ENCODE measurements around the gene TNNC1. TPM values are rescaled to one million over a fixed set of nuclear protein-coding genes. Genes with fewer than 3 reads are reported as not detected.

TNNC1 gene
- total and polyA plus RNA-seq, 10 donors: 0.74 to 5.8 (median 1.9) TPM

GRCh38 chr3:52473026-52473425 lies 19.2 kb upstream of the TNNC1 start:
- 83 to 90% (median 89%) methylated on average over 4 to 5 of the region's 5 CpGs for WGBS, 5 donors
- H3K9me3 ChIP-seq: no peaks in the 10 kb centered on the region
- no peak overlapping the region for H3K27ac ChIP-seq
- no peak overlapping the region for H3K4me3 ChIP-seq
- TF ChIP-seq CTCF (IDR thresholded peaks at IDR 0.05 in 8 of 11, conservative IDR thresholded peaks at IDR 0.05 in 3 of 11) (no peak), POLR2AphosphoS5 (IDR thresholded peaks at IDR 0.05) (no peak), POLR2A (IDR thresholded peaks at IDR 0.05) (no peak)
- no peaks in the 10 kb centered on the region for H3K27me3 ChIP-seq (replicated peaks in 1 of 7)
- H3K4me1 ChIP-seq: peaks cover 0 to 33% (median 8%) of the 10 kb centered on the region in 6 donors
- peaks cover 0 to 95% (median 72%) of the 10 kb centered on the region in 6 donors for H3K36me3 ChIP-seq
- intact Hi-C loops (cut with DNase I; ENCODE audit: low total_unique reads): no loop called here
- DNase-seq: no peak

GRCh38 chr3:52472239-52473000 lies 18.6 kb upstream of the TNNC1 start:
- intact Hi-C loops (cut with DNase I; ENCODE audit: low total_unique reads): no loop called here
- TF ChIP-seq CTCF (IDR thresholded peaks at IDR 0.05 in 8 of 11, conservative IDR thresholded peaks at IDR 0.05 in 3 of 11) (peak in 2 of 11 experiments; percentile 1 to 9), POLR2AphosphoS5 (IDR thresholded peaks at IDR 0.05) (no peak)
- no peak overlapping the region for H3K27ac ChIP-seq
- H3K9me3 ChIP-seq: no peaks in the 10 kb centered on the region
- peaks cover 0 to 35% (median 8%) of the 10 kb centered on the region in 6 donors for H3K4me1 ChIP-seq
- peaks cover 0 to 95% (median 66%) of the 10 kb centered on the region in 6 donors for H3K36me3 ChIP-seq
- no peak for DNase-seq
- no peak overlapping the region for H3K4me3 ChIP-seq
- 72 to 81% (median 77%) methylated on average over 14 of the region's 14 CpGs for WGBS, 5 donors
- no peaks in the 10 kb centered on the region for H3K27me3 ChIP-seq (replicated peaks in 1 of 7)

DNA sequence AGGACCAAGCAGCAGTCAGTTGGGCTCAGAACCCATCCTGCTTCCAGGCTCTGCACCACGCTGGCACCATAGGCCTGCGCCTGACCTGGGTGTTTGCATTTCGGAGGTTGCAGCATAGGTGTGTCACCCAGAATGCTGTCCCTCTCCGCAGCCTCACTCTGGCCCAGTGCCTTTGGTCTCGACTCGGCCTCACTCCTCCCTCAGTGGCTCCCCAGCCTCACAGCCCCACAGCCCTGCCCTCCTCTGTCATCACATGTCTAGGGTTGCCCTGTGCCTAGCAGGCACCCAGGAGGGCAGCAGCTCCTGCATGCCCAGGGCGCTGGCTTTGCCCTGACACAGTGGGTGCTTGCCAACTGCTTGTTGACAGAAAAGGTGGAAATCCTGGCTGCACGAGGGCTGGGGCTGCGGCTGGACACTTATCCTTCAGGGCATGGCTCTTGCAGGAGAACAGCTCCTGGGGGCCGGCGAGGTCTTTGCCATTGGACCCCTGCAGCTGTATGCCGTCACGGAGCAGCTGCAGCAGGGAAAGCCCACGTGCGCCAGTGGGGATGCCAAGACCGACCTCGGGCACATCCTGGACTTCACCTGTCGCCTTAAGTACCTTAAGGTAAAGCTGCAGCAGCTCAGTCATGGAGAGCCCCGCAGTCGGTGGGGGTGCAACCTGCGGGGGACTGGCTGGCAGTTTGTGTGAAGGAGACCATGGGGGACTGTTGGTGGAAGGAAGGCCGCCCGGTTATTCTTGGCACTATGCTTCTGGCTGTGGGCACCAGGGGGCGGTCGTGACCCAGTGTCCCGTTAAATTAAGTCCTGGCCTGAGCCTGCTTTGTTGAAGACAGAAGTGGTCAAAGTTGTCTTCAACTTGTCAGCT lies 17.8 kb upstream of the TNNC1 start:
- peak; percentile 85 for DNase-seq
- H3K36me3 ChIP-seq: peaks cover 0 to 92% (median 58%) of the 10 kb centered on the region in 6 donors
- H3K27ac ChIP-seq: no peak overlapping the region
- TF ChIP-seq POLR2A (IDR thresholded peaks at IDR 0.05): no peak
- TF ChIP-seq POLR2AphosphoS5 (IDR thresholded peaks at IDR 0.05): peak in 1 of 3 donors; percentile 49
- peak; percentile 28 to 83 (median 70) for TF ChIP-seq CTCF (IDR thresholded peaks at IDR 0.05 in 8 of 11, conservative IDR thresholded peaks at IDR 0.05 in 3 of 11)
- H3K4me1 ChIP-seq: peaks cover 0 to 37% (median 8%) of the 10 kb centered on the region in 6 donors
- 56 to 77% (median 65%) methylated on average over 14 to 26 of the region's 26 CpGs for WGBS, 5 donors
- H3K27me3 ChIP-seq (replicated peaks in 1 of 7): no peaks in the 10 kb centered on the region
- H3K4me3 ChIP-seq: no peak overlapping the region
- intact Hi-C loops (cut with DNase I; ENCODE audit: low total_unique reads): no loop called here
- no peaks in the 10 kb centered on the region for H3K9me3 ChIP-seq

DNA sequence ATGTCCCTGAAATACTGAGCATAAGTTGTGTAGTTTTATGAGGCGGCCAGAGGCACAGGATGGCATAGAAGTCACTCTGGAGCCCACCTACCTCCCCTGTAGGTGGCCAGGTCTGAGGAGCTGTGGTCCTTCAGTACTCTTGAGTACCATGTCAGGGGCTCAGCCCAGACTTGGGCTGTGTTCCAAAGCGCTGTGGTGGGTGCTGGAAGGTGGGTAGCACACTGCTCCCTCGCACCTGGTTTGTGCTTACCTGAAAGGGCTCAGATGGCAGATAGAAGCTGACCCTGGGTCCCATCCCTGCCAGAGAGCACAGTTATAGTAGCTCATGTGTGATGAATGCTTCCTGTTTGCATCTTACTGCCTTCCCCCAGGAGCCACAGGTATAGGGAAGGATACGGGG lies 17.1 kb upstream of the TNNC1 start:
- intact Hi-C loops (cut with DNase I; ENCODE audit: low total_unique reads): no loop called here
- 92 to 99% (median 96%) methylated on average over 3 to 4 of the region's 4 CpGs for WGBS, 5 donors
- H3K36me3 ChIP-seq: peaks cover 0 to 90% (median 52%) of the 10 kb centered on the region in 6 donors
- no peak for TF ChIP-seq POLR2A (IDR thresholded peaks at IDR 0.05)
- TF ChIP-seq CTCF (IDR thresholded peaks at IDR 0.05 in 8 of 11, conservative IDR thresholded peaks at IDR 0.05 in 3 of 11): no peak
- no peak for TF ChIP-seq POLR2AphosphoS5 (IDR thresholded peaks at IDR 0.05)
- H3K9me3 ChIP-seq: no peaks in the 10 kb centered on the region
- no peaks in the 10 kb centered on the region for H3K27me3 ChIP-seq (replicated peaks in 1 of 7)
- DNase-seq: no peak
- no peak overlapping the region for H3K4me3 ChIP-seq
- H3K4me1 ChIP-seq: peaks cover 0 to 37% (median 8%) of the 10 kb centered on the region in 6 donors
- no peak overlapping the region for H3K27ac ChIP-seq

Measured in spleen (tissue), 11 donors.